ENCODE measurements around the gene PIK3C2B.
"Not testable (repeated sequence)": the region's sequence is repeated elsewhere in the genome, so short reads cannot be mapped to it uniquely, and the experiment has no call there.

The PIK3C2B gene

GRCh38 chr1:204494281-204495077, at the start of gene PIK3C2B:
TSS of gene PIK3C2B (minus strand) at chr1:204494805. CDS start at chr1:204469802, 25,003 bp downstream.
- DNase-seq = peak; percentile 77

- no peak for DNase-seq
These were observed 49.7 kb upstream of the PIK3C2B start for GRCh38 chr1:204544321-204544720.

DNA sequence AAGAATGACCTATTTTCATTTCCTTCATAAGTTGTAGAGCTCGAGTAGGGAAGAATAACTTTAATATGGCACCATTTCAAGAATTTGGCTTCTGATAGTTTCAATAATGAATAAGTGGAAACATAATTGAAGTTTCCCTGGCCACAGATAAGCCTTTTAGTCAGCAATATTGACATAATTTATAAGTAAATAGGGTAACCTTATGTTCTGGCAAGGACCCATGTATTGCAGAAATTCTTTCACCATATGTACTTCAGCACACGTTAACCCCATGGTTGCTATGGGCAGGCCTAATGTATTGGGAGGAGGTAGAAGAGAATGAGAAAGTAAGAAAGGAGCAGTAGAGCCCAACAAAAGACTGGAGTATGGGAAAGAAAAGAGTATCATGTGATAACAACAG, 47.0 kb upstream of the PIK3C2B start:
- DNase-seq = no peak

DNA sequence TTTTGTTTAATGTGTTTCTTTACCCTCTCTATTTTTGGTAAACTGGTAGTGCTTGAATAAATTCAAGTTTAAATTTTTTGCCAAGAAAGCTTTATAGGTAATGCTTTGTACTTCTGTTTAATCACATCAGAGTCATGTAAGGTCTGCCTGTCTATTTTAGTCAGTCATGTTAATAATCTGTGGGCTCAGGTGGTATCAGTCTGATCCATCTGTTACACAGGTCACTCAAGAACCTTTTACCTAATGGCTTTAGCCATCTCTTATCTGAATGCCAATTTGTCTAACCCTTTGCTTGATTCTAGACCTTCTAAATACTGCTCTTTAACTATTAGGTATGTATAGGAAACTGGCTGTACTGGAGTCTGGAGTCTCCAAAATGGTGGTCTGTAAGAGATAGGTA, 38.2 kb upstream of the PIK3C2B start:
- no peak for DNase-seq

GRCh38 chr1:204530932-204531331, 36.3 kb upstream of the PIK3C2B start:
- no peak for DNase-seq

- no peak for DNase-seq
These were observed 34.8 kb upstream of the PIK3C2B start for GRCh38 chr1:204529371-204529895.

DNA sequence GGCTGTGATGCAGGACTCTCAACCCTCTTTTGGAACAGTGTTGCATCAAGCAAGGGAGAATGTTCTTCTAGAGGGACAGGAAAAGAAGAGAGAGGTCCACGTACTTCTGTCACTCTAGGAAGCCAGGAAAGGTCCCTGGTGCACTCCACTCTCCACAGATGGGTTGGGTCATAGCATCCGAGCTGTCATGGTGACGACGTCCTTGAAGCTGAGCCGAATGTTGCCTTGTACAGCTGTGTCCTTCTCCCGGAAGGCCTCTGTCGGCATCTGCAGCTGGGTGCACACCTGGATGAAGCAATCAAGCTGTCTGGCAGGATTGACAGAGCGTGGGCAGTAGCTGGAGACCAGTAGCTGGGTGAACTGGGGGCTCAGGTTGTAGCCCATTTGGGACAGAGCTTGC, 34.1 kb upstream of the PIK3C2B start:
- DNase-seq = no peak

DNA sequence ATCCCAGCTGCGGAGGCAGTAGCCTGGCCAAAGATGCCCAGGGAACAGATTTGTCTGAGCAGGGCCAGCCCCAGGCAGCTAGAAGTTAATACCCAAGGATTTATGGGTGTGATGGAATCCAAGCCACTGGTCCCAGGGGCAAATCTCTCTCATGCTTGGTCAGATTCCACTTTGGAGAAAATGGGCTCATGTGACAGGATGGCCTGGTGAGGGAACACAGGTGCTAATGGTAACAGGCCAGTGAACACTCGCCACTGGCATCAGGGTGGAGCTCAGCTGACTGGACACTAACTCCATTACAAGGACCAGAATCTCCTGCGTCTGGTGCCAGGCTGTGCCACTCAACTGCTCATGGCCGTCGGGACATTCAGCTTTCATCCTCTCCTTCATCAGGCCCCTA, 33.6 kb upstream of the PIK3C2B start:
- DNase-seq = no peak

GRCh38 chr1:204524986-204525385, 30.4 kb upstream of the PIK3C2B start:
- no peak for DNase-seq

DNA sequence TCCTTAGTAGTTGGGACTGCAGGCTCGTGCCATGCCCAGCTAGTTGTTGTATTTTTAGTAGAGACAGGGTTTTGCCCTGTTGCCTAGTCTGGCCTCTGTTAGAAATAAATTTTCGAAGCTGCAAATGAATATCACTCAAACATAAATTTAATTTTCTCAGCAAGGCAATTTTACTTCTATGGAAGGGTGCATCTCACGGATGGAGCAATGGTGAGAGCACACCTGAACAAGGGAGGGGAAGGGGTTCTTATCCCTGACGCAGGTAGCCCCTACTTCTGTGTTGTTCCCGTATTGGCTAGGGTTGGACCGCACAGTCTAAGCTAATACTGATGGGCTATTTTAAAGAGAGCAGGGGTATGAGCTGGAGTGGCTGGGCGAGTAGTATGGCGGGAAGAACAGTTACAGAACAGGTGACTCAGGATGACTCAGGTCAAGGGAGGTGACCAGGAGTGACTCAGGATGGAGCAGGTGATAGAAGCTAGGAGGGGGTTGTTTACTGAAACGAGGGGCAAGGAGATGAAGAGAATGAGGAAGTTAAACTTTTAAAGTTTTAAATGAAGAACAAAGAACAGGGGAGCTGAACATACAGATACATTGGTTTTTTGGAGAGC, 29.1 kb upstream of the PIK3C2B start:
- no peak for DNase-seq

- not testable (repeated sequence) for DNase-seq
These were observed 27.4 kb upstream of the PIK3C2B start for GRCh38 chr1:204521941-204522521.

- DNase-seq = no peak
These were observed 26.5 kb upstream of the PIK3C2B start for GRCh38 chr1:204520834-204521709.

- DNase-seq = not testable (repeated sequence)
These were observed 22.8 kb upstream of the PIK3C2B start for GRCh38 chr1:204517382-204517781.

GRCh38 chr1:204516180-204516879, 21.7 kb upstream of the PIK3C2B start, which contains the start of gene MDM4:
TSS of gene MDM4 (plus strand) at chr1:204516406. CDS start at chr1:204525519, 9,113 bp downstream.
- DNase-seq = peak; percentile 96

- no peak for DNase-seq
These were observed 20.2 kb upstream of the PIK3C2B start for GRCh38 chr1:204514828-204515227.

DNA sequence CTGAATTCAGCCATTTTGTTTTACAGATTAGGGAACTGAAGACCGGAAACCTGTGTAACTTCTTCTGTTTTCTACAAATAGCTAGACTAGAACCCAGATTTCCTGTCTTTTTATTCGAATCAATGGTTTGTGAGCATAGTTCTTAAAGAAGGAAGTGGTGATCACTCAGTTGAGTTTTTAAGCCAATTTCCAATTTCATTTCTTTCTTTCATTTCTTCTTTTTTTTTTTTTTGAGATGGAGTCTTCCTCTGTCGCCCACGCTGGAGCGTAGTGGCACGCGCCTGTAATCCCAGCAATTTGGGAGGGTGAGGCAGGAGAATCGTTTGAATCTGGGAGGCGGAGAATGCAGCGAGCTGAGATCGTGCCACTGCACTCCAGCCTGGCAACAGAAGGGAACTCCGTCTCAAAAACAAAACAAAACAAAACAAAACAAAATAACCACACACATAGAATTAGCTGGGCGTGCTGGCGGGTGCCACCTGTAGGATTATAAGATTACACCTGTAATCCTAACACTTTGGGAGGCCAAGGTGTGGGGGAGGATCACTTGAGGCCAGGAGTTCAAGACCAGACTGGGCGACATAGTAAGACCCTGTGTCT, 18.6 kb upstream of the PIK3C2B start:
- DNase-seq = no peak

- DNase-seq = no peak
These were observed 16.8 kb upstream of the PIK3C2B start for GRCh38 chr1:204511366-204511765.

DNA sequence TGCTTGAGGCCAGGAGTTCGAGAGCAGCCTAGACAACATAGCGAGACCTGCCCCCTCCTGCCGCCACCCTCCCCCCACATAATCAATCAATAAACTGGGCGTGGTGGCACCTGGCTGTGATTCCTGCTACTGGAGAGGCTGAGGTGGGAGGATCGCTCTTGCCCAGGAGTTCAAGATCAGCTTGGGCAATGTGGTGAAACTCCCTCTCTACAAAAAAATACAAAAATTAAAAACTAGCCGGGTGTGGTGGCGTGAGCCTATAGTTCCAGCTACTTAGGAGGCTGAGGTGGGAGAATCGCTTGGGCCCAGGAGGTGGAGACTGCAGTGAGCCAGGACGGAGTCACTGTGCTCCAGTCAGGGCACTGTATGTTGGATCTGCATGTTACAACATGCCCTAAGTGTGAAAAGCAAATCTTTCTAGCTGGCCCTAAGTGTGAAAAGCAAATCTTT, 14.6 kb upstream of the PIK3C2B start:
- DNase-seq = no peak

DNA sequence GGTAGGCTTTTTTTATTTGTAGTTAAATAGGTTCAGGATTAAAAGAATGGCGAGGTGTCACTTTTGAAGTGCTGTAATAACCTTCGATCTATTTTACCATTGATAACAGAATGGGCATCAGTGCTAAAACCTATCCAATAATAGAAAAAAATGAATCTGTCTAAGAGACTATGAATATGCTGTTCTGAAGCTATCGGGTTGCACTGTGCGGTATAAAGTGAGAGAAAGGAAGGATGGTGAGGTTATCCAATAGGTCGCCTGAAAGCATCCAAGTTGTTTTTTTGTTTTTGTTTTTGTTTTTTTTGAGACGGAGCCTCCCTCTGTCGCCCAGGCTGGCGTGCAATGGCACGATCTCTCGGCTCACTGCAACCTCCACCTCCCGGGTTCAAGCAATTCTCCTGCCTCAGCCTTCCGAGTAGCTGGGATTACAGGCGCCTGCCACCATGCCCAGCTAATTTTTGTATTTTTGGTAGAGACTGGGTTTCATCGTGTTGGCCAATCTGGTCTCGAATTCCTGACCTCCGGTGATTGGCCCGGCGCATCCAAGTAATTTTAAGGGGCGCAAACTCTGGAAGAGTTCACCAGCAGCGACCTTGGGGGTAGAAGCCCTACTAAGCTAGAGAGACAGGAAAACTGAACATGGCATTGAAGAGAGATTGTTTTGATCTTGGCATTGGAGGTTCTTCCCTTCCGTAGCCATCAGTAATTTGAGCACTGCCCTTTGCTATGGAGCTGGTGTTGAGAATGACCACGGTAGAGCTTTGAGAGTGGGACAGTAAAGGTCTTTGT, 12.9 kb upstream of the PIK3C2B start:
- DNase-seq = no peak

DNA sequence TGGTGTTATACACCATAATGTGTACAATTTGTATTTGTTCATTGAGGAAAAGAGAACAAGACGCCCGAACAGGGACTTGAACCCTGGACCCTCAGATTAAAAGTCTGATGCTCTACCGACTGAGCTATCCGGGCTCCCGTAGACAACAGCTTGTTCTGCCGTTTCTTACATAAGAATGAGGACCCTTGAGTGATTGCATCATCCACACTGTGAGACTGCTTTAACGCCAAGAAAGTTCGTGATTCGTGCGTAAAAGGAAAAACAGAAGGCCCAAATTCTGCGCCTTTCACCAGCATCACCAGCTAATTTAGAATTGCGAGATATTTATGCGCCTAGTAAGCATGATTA, 12.3 kb upstream of the PIK3C2B start:
- DNase-seq = peak; percentile 96

Data from NCI-H2227 treated with DMSO at 0.1 percent for 48 hours (cell line).